ENCODE results near the gene NDUFS4.

NDUFS4 gene

GRCh38 chr5:53554444-53554843 lies 6.0 kb upstream of the NDUFS4 start:
- no peak for DNase-seq (ENCODE audit: low read depth in 1 of 2, low spot score in 1 of 2)
- Histone ChIP-seq H3K4me3 (replicated peaks; ENCODE audit: insufficient read depth, low read length) (no peak overlapping the region), H3K27me3 (ENCODE audit: insufficient read depth, poor library complexity, severe bottlenecking) (peaks cover 3% of the 10 kb centered on the region), H3K27ac (replicated peaks) (no peak overlapping the region)
- no peak for TF ChIP-seq REST (IDR thresholded peaks at IDR 0.05; ENCODE audit: insufficient replicate concordance, low read depth)
- no peak for TF ChIP-seq GABPA (IDR thresholded peaks at IDR 0.05; ENCODE audit: low read depth)
- TF ChIP-seq CTCF (IDR thresholded peaks at IDR 0.05; ENCODE audit: insufficient read depth, low read length): no peak
- TF ChIP-seq POLR2AphosphoS5 (IDR thresholded peaks at IDR 0.05; ENCODE audit: low read depth): no peak
- TF ChIP-seq SPI1 (IDR thresholded peaks at IDR 0.05; ENCODE audit: borderline replicate concordance, low read depth): no peak

- no peak overlapping the region for H3K4me3 ChIP-seq (replicated peaks; ENCODE audit: insufficient read depth, low read length)
- H3K27ac ChIP-seq (replicated peaks): no peak overlapping the region
- peaks cover 3% of the 10 kb centered on the region for H3K27me3 ChIP-seq (ENCODE audit: insufficient read depth, poor library complexity, severe bottlenecking)
- no peak for DNase-seq (ENCODE audit: low read depth in 1 of 2, low spot score in 1 of 2)
- no peak for TF ChIP-seq REST (IDR thresholded peaks at IDR 0.05; ENCODE audit: insufficient replicate concordance, low read depth)
- no peak for TF ChIP-seq CTCF (IDR thresholded peaks at IDR 0.05; ENCODE audit: insufficient read depth, low read length)
- TF ChIP-seq GABPA (IDR thresholded peaks at IDR 0.05; ENCODE audit: low read depth): no peak
- TF ChIP-seq POLR2AphosphoS5 (IDR thresholded peaks at IDR 0.05; ENCODE audit: low read depth): no peak
- no peak for TF ChIP-seq SPI1 (IDR thresholded peaks at IDR 0.05; ENCODE audit: borderline replicate concordance, low read depth)
Observed at GRCh38 chr5:53555160-53555559, 5.3 kb upstream of the NDUFS4 start.

- Histone ChIP-seq H3K27ac (replicated peaks) (no peak overlapping the region), H3K4me3 (replicated peaks; ENCODE audit: insufficient read depth, low read length) (no peak overlapping the region), H3K27me3 (ENCODE audit: insufficient read depth, poor library complexity, severe bottlenecking) (peaks cover 3% of the 10 kb centered on the region)
- no peak for DNase-seq (ENCODE audit: low read depth in 1 of 2, low spot score in 1 of 2)
- TF ChIP-seq POLR2AphosphoS5 (IDR thresholded peaks at IDR 0.05; ENCODE audit: low read depth): no peak
- TF ChIP-seq GABPA (IDR thresholded peaks at IDR 0.05; ENCODE audit: low read depth): no peak
- TF ChIP-seq SPI1 (IDR thresholded peaks at IDR 0.05; ENCODE audit: borderline replicate concordance, low read depth): no peak
- no peak for TF ChIP-seq REST (IDR thresholded peaks at IDR 0.05; ENCODE audit: insufficient replicate concordance, low read depth)
- TF ChIP-seq CTCF (IDR thresholded peaks at IDR 0.05; ENCODE audit: insufficient read depth, low read length): no peak
Observed at GRCh38 chr5:53556001-53556400, 4.4 kb upstream of the NDUFS4 start.

Data from HL-60 (cell line).